22Rv1 (cell line): Measurements from ENCODE around the gene RUNX3.

Source experiments
- CTCF ChIP-seq: fragments of 450-650 bp; IDR thresholded peaks from 2 replicates; pipeline ENCODE4 v1.5.1; 2017; ENCODE audit warnings: mild to moderate bottlenecking
- ZFX ChIP-seq: fragments of 450-650 bp; IDR thresholded peaks from 2 replicates; pipeline ENCODE4 v1.6.1; 2017; ENCODE audit warnings: antibody characterized with exemption, borderline replicate concordance

- TF ChIP-seq CTCF (no peak), ZFX (no peak)
Observed at GRCh38 chr1:24960071-24960801, 30.2 kb upstream of the RUNX3 start.
